NCI-H1417 treated with DMSO at 0.1 percent for 48 hours (cell line): ENCODE results near the gene ACER2.
"Not testable (repeated sequence)": the region's sequence is repeated elsewhere in the genome, so short reads cannot be mapped to it uniquely, and the experiment has no call there.

Source experiments
- DNase-seq: peaks from one replicate; lab custom pipeline; 2025; lab: John Stamatoyannopoulos, UW

The ACER2 gene

GRCh38 chr9:19408693-19409400 is at the start of gene ACER2:
Gene ACER2, plus strand, starts transcription at chr9:19409009. Its CDS starts 76 bp downstream, at chr9:19409085.
- DNase-seq = no peak

DNA sequence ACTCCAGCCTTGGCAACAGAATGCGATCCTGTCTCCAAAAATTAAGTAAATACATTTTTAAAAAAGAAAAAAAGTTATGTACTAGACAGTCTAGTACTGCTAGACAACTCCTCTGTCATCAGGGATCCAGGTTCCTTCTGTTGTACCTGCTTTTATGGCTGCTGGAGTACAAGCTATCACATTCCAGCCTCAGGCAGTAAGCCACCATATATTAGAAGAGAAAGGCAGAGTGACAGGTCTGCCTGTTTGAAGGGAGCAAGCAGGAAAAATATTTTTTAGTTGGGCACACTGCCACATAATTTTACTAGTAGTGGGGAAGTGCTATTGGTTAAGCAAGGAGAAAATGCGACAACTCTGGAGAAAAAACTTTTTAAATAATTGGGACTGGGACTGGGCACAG is 39.7 kb upstream of the ACER2 start:
- no peak for DNase-seq

- DNase-seq = no peak
Observed at GRCh38 chr9:19371942-19372341, 36.9 kb upstream of the ACER2 start.

DNA sequence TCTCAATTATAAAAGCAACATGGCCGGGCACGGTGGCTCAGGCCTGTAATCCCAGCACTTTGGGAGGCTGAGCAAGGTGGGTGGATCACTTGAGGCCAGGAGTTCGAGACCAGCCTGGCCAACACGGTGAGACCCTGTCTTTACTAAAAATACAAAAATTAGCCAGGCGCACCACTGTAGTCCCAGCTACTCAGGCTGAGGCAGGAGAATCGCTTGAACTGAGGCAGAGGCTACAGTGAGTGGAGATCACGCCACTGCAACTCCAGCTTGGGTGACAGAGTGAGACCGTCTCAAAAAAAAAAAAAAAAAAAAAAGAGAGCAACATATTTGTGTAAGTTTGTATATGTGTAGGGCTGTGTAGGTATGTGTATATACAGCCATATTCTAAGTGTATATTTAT is 36.2 kb upstream of the ACER2 start:
- DNase-seq = no peak

GRCh38 chr9:19373527-19373926 is 35.3 kb upstream of the ACER2 start:
- DNase-seq = no peak

DNA sequence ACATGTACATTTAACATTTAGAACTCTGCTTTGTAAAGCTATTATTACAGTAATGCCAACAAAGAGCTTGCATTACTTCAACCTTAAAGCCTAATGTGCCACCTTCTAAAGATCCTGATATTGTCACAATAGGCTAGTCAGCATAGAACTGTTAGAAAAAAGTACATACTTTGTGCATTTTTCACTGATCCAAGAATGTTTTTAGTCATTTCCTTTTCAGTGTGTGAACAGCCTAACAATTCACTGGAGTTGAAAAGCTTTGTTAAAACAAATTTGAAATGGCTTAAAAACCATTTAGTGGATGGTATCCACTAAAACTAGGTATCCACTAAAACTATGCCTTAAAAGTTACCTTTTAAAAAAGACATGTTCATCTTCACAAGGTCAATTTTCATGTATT is 33.3 kb upstream of the ACER2 start:
- no peak for DNase-seq

GRCh38 chr9:19376931-19377330 is 31.9 kb upstream of the ACER2 start:
- no peak for DNase-seq

DNA sequence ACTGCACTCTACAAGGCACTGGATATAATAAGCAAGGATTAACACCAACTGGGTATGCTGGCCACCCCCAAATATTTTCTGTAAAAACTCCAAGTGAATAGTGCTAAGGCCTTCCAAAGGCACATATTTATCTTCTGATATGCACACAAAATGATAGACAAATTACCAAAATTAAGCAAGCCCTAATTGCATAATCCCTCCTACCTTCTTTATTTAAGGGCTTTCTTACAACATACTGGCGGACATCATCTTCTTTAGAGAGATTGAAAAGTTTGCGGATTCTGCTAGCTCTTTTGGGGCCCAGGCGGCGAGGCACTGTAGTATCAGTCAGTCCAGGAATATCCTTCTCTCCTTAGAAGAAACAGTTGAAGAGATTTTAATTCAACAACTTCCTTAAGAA is 30.6 kb upstream of the ACER2 start:
- DNase-seq = no peak

GRCh38 chr9:19378647-19379046 is 30.2 kb upstream of the ACER2 start:
- no peak for DNase-seq

GRCh38 chr9:19379283-19379682 is 29.5 kb upstream of the ACER2 start:
- DNase-seq = no peak

DNA sequence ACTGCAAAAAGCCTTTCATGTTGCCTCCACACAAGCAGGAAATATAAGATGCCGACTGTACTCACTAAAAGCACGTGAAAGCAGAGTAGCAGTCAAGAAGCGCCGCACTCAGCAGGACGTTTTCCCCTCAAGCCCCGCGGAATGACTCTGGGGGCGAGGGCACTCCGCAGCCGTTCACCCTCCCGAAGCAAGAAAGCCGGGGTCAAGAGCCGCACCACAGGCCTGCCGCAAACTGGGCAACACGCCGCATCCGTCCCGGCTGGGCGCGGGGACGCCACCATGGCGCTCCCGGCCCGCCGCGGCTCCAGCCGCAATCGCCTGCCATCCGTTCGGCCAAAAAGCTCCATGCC is 29.1 kb upstream of the ACER2 start:
- no peak for DNase-seq

DNA sequence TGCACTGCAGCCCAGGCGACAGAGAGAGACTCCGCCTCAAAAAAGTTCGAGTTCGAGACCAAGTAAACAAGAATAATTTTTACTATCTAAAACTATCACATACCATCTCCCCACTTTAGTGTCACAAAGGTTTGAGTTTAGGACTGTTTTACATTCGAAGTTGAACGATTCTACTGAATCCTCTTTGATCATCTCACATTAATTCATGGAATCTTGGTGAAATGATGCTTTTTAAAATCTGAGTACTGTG is 28.1 kb upstream of the ACER2 start:
- DNase-seq = no peak

GRCh38 chr9:19381656-19382055 is 27.2 kb upstream of the ACER2 start:
- no peak for DNase-seq

DNA sequence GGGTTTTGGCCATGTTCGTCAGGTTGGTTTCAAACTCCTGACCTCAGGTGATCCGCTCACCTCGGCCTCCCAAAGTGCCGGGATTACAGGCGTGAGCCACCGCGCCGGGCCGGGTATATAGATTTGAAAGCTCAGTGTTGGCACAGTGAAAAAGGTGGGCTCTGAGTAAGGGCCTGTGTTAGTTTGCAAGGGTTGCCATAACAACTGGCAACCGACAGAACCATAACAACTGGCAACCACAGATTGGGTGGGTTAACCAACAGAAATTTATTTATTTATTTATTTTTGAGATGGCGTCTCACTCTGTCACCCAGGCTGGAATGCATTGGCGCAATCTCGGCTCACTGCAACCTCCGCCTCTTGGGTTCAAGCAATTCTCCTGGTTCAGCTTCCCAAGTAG is 23.6 kb upstream of the ACER2 start:
- DNase-seq = not testable (repeated sequence)

- DNase-seq = no peak
Observed at GRCh38 chr9:19385786-19386501, 22.9 kb upstream of the ACER2 start.

- DNase-seq = no peak
Observed at GRCh38 chr9:19386502-19387044, 22.2 kb upstream of the ACER2 start.

GRCh38 chr9:19387317-19387716 is 21.5 kb upstream of the ACER2 start:
- DNase-seq = no peak

DNA sequence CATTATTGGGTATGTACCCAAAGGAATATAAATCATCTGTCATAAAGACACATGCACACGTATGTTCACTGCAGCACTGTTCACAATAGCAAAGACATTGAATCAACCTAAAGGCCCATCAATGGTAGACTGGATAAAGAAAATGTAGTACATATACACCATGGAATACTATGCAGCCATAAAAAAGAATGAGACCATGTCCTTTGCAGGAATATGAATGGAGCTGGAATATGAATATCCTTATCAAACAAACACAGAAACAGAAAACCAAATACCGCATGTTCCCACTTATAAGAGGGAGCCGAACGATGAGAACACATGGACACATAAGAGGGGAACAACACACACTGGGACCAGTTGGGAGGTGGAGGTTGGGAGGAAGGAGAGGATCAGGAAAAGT is 19.3 kb upstream of the ACER2 start:
- DNase-seq = not testable (repeated sequence)

- no peak for DNase-seq
Observed at GRCh38 chr9:19397845-19398244, 11.0 kb upstream of the ACER2 start.

GRCh38 chr9:19403231-19403630 is 5.6 kb upstream of the ACER2 start:
- DNase-seq = not testable (repeated sequence)

GRCh38 chr9:19404283-19405075 is 4.3 kb upstream of the ACER2 start:
- DNase-seq = no peak

- no peak for DNase-seq
Observed at GRCh38 chr9:19405771-19406170, 3.0 kb upstream of the ACER2 start.

GRCh38 chr9:19408316-19408692 is 505 bp upstream of the ACER2 start:
- no peak for DNase-seq
